Measurements from ENCODE around the gene MAPKAP1.
"Not testable (repeated sequence)": the region's sequence is repeated elsewhere in the genome, so short reads cannot be mapped to it uniquely, and the experiment has no call there.

Gene MAPKAP1

DNA sequence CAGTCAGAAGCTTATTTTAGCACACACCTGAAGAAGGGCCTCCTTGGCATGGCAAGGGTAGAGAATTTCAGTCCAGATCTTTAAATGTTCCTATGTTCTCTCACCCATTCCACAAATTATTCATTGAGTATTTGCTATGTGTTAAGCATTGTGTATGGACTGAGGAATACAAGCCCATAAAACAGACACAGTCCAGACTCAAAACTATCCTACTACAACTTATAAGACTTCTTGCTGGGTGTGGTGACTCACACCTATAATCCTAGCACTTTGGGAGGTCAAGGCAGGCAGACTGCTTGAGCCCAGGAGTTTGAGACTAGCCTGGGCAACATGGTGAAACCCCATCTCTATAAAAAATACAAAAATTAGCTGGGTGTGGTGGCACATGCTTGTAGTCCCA, 141.0 kb downstream of the MAPKAP1 start:
- not testable (repeated sequence) for DNase-seq (ENCODE audit: low read depth in 2 of 2)

- DNase-seq (ENCODE audit: low read depth in 2 of 2) = no peak
Measured at GRCh38 chr9:125565126-125565525, 141.9 kb downstream of the MAPKAP1 start.

DNA sequence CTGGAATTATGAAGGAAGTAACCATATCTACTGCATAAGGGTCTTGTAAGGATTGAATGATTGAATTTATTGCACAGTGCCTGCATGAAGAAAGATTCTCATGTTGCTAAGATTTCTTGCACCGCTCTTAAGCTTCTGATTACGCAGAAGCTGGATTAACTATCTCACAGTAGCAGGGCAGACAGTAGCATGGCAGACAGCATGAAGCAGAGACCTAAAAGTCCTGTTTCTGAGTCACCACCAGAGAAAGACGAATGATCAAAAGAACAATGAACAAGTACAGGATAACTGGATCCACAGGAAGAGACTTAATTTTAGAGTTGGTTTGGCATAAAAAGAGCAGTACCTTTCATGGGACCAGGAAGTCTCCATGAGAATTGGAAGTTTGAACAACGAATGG, 142.4 kb downstream of the MAPKAP1 start:
- no peak for DNase-seq (ENCODE audit: low read depth in 2 of 2)

DNA sequence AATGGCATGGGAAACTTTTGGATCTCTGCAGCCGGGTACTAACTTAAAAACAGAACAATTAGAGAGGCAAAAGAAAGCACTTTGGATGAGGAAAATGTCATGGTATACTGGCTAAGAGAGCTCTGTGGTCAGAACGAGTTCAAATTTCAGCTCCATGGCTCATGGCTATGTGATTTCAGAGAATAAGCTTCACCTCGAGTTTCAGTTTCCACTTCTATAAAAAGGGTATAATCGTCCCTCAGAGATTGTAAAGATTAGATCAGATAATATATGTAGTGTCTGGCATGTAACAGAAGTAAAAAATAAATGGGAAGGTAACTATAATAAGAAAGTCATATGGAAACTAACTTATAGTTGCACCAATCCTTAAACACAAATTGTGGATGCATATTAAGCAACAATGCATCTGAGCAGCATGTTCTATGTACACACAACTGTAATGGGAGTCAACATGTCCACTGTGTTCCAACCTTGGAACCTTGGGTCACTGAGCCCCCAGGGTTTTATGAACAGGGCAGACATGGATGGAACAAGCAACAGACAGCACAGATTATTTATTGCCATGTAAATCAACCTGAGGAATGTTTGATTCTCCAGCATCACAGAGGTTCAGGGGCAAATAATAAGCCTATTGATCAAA, 145.4 kb downstream of the MAPKAP1 start:
- no peak for DNase-seq (ENCODE audit: low read depth in 2 of 2)

DNA sequence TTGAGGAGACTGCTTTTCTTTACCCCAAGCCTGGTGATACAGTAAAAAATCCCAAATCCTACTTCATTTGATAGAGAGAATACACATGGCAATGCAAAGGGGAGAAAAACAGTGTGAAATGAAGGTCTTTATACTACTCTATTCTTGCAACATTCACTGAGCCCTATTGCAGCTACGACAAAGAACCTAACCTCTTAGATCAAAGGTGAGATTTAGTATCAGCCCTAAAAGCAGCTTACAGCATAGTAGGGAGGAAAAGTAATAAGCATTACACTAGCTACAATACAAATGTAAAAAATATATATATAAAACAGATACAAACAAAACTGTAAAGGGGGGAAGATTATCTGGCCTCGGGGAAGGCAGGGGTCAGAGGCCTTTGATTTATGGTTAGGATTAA, 147.1 kb downstream of the MAPKAP1 start:
- DNase-seq (ENCODE audit: low read depth in 2 of 2) = no peak

DNA sequence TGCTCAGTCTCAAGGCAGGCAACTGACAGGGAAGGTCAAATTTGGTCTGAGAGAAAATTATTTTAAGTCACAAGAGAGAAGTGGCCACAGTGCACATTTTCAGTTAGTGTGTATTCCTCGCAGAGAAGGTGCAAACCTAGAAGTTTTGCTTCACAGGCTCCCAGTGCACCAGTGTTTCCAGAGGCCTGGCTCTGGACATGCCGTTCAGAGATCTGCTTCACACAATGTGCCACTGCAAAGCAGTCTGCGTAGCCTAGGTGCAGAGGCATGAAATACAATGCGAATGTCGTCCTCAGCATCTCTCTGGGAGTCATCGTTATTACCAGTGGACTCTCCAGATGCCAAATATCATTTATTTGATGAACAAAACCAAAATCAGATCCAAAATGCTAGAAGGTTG, 147.8 kb downstream of the MAPKAP1 start:
- DNase-seq (ENCODE audit: low read depth in 2 of 2) = no peak

DNA sequence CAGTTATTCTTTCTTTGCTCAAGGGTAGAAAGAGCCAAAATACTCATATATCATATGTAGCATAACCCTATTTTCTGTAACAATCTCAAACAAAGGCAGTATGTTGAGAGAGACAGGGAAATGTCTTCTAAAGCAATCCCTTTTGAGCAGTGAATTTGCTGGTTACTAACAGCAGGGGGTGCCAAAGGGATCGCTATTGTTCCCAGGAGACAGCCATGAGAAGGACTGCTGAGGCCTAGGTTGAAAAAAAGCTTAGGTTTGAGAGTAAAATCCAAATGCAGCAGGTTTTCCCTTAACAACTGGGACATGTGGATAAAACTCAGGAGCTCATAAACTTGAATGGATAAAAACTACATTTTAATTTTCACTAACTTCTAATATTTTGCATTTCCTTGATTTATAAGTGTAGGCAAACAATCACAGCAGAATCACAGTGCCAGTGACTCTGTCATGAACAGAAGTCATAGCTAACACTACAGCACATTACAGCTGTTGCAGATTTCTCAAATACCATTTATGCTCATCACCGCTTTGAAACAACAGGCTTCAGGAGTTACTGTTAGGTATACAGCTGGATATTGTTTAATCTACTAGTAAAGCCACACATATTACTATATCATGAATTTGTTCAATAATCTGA, 148.4 kb downstream of the MAPKAP1 start:
- peak; percentile 12 to 29 for DNase-seq (ENCODE audit: low read depth in 2 of 2)

- DNase-seq (ENCODE audit: low read depth in 2 of 2) = no peak
Measured at GRCh38 chr9:125556046-125556721, 150.8 kb downstream of the MAPKAP1 start.

GRCh38 chr9:125554726-125555125, 152.3 kb downstream of the MAPKAP1 start:
- DNase-seq (ENCODE audit: low read depth in 2 of 2) = no peak

GRCh38 chr9:125551781-125552180, 155.2 kb downstream of the MAPKAP1 start:
- no peak for DNase-seq (ENCODE audit: low read depth in 2 of 2)

DNA sequence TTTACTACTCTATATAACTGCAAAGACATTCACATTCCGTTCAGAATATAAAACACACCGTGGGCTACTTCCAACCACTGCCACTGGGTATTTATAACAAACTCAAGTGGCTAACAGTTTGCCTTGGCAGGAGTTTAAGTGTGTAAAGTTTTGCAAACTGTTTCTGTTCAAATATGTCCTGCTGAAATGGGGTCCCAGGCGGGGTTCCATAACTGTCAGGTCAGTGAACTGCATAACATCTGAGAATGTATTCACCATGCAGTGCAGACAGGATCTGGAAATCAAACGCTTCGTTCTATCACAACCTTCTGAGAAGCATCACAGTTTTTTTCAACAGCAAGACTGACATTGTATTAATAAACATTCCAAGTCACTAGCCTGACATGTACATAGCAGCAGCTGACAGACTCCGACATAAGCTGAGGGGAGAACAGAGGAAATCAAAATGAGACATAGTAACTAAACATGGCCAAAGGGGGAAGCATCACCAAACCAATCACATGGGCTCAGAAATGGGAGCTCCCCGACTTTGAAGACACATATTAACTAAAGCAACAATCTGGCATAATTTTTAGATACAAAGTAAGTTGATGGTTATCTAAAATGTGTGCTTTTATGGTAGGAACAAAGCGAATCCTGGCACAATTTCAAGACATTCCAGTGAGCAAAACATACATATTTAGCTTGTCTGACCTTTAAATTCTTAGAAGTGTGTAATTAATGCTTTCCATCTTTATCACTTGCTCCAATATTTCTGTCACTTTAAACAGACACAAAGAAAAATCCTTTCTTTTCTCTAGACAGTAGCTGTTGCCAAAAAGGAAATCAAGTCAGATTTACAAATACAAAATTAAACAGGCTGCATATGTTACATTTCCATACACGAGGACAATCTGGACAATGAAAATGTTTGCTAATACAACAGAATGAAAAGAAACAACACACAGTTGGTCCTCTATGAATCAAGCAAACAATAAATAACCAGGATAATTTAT, 156.8 kb downstream of the MAPKAP1 start:
- no peak for DNase-seq (ENCODE audit: low read depth in 2 of 2)

- DNase-seq (ENCODE audit: low read depth in 2 of 2) = no peak
Measured at GRCh38 chr9:125549465-125549871, 157.5 kb downstream of the MAPKAP1 start.

DNA sequence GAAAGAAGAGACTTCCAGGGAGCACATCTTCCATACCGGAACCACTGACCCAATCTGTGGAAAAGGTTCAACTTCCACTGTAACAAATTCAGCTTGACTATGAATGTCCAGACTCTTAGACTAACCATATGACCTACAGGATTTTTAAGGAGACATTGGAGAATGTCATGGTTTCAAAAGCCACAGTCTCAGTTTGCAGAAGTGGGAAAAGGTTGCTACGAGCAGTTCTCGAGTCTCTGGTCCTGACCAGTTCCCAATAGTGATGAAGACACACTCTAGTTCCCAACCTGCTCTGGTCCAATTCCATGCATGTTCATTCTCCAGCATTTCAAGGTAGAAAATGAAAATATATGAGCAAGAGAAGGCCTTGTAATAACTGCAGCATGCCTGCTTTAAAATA, 158.0 kb downstream of the MAPKAP1 start:
- DNase-seq (ENCODE audit: low read depth in 2 of 2) = no peak

DNA sequence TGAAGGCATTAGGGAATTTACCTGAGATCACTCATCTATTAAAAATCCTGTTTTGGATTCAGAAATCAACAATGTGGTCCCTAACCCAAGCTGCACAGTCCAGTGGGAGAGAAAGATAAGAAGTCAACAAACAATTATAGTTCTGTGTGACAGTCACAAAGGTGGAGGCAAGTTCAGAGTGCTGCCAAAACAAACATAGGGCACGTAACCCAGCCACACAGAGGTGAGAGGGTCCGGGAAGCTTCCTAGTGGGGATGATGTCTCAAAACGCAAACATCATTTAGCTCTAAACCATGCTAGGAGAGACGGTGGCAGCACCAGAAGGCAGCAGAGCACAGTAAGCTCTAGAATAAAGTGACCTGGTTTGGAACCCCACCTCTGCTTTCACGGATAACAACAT, 158.9 kb downstream of the MAPKAP1 start:
- DNase-seq (ENCODE audit: low read depth in 2 of 2) = no peak

DNA sequence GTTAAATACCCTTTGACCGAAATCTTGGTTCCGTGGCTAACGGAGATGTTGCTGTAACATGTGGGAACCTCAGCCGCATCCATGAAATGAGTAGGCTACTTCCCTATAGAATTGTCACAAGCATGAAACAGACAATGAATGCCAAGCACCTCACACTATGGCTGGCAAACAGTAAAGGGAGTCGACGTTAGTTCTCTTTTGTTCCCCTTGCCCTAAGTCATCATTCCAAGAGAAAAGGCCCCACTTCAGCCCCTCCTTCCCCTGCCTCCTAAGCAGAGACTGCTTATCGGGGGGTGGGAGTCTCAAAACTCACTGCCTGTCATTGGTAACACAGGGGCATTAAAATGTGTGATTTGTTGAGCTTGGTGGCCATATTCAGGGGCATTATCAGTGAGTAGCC, 159.6 kb downstream of the MAPKAP1 start:
- DNase-seq (ENCODE audit: low read depth in 2 of 2) = no peak

DNA sequence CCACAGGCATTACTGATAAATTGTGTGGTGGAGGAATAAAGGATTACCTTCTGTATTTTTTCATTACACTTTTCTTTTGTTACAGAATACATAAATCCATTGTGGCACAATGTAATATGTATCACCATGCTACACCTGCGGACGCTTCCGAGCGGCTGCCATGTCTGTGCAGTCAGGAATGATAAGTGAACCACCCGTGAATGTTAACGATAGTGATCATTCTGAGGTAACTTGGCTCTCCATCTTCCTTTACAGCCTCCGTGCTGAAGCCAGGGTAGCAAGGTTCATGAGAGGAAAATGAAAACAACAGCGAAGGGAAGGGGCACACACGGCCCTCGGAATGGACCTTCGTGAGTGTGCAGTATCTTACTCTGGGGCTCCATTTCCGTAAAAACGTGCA, 161.2 kb downstream of the MAPKAP1 start:
- no peak for DNase-seq (ENCODE audit: low read depth in 2 of 2)

DNA sequence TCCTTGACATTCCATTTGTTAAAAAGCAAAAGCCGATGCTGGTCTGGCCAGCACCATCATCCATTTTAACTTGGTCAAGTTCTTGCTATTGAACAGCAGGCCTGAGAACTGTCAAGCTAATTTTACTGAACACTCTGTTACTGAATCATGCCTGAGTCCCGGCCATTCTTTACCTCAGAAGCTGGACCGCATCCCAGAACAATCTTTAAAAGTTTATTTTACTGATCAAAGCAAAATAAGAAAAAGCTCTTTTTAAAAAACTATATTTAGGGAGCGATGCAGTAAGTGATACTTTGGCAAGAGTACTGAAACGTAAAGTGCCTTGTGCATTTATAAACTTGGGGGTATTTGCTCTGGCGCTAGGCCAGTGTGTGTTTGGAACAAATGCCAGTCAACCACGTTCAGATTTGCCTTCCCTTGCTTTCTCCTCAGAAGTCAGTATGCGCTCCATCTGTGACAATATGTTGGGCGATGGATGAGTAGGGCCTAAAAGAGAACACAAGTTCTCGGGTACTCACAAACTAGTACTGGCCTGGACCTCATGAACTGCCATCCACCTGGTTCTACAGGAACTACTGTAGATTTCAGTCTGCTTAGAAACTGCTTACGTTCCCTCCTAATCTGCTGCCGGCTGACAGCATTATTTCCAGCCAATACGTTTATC, 161.9 kb downstream of the MAPKAP1 start:
- no peak for DNase-seq (ENCODE audit: low read depth in 2 of 2)

DNA sequence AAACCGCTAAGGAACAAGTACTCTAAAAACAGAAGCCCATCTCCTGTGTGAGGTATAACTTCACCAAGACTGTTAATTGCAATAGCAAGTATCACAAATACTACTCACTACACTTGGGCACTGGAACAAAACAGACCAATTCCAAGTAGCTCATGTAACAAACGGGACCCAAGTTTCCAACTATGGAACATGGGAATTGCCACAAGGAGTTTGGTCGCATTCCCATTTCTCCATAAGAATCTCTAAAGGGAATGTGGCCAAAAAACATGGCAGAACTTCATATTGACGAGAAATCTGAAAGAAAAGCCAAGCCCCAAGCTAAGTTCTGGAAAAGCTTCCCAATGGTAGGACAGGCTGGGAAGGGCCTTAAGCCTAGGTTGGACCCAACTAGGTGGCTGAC, 162.5 kb downstream of the MAPKAP1 start:
- no peak for DNase-seq (ENCODE audit: low read depth in 2 of 2)

DNA sequence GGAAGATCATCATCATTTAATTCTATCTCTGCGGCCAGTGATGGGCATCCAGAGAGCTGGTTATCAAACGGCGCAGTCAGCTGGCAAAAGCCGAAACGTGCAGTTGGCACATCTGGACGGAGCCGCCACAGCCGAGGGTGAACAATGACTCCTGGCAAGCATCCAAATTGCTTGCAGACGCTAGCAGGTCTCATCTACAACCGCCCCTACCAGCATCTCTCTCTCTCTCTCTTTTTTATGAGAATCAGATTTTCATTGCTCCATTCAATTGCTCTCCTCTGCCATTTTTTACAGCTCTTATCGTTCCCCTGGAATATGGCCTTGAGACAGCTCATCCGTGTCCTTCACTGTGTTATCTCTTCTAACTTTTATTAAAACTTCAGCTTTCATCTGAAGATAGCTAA, 165.2 kb downstream of the MAPKAP1 start:
- no peak for DNase-seq (ENCODE audit: low read depth in 2 of 2)

GRCh38 chr9:125540497-125540896, 166.5 kb downstream of the MAPKAP1 start:
- DNase-seq (ENCODE audit: low read depth in 2 of 2) = no peak

- no peak for DNase-seq (ENCODE audit: low read depth in 2 of 2)
Measured at GRCh38 chr9:125538092-125538473, 168.9 kb downstream of the MAPKAP1 start.
